ENCODE data around the gene RC3H2. TPM values are rescaled to one million over a fixed set of nuclear protein-coding genes. Genes with fewer than 3 reads are reported as not detected.

RC3H2 gene
- total RNA-seq, result 50.6 and 60.5 TPM in 2 replicates

GRCh38 chr9:122904823-122905710, at the start of gene RC3H2:
TSS of gene RC3H2 (minus strand) at chr9:122905359. CDS start at chr9:122897509, 7,850 bp downstream.

GRCh38 chr9:122940749-122941581, 35.8 kb upstream of the RC3H2 start, which contains the start of gene RABGAP1:
TSS of gene RABGAP1 (plus strand) at chr9:122941020. CDS start at chr9:122957060, 16,040 bp downstream.

GRCh38 chr9:122931226-122932121, 26.3 kb upstream of the RC3H2 start, which contains the start of gene ZBTB26:
TSS of gene ZBTB26 (minus strand) at chr9:122931512. CDS start at chr9:122919934, 11,578 bp downstream.

GRCh38 chr9:122912964-122913673, 8.0 kb upstream of the RC3H2 start, which contains the start of gene ZBTB6:
TSS of gene ZBTB6 (minus strand) at chr9:122913323. CDS start at chr9:122912072, 1,251 bp downstream.

GRCh38 chr9:122800066-122801060, 104.8 kb downstream of the RC3H2 start, which contains the start of gene OR1K1:
TSS of gene OR1K1 (plus strand) at chr9:122800123. CDS start at chr9:122800123, 0 bp downstream.

Other genes with a start within 250 kb of the RC3H2 start
- 0.06 and 0.26 TPM in 2 replicates for gene OR1B1, start 247.7 kb downstream of the RC3H2 start, total RNA-seq
- gene OR1L1, start 243.6 kb downstream of the RC3H2 start, total RNA-seq, result not detected in 2 replicates
- gene OR1L3, start 230.2 kb downstream of the RC3H2 start, total RNA-seq, result not detected in 2 replicates
- gene OR1L4, start 181.4 kb downstream of the RC3H2 start, total RNA-seq, result not detected in 2 replicates
- gene OR1L6, start 163.1 kb downstream of the RC3H2 start, total RNA-seq, result not detected in 2 replicates
- not detected in 2 replicates for gene OR5C1, start 116.4 kb downstream of the RC3H2 start, total RNA-seq
- gene OR1K1, start 105.2 kb downstream of the RC3H2 start, total RNA-seq, result not detected in 2 replicates
- 43.9 and 51.5 TPM in 2 replicates for gene PDCL, start 76.8 kb downstream of the RC3H2 start, total RNA-seq
- gene ZBTB6, start 8.0 kb upstream of the RC3H2 start, total RNA-seq, result 13.1 and 13.5 TPM in 2 replicates
- gene ZBTB26, start 26.2 kb upstream of the RC3H2 start, total RNA-seq, result 2.9 and 3.3 TPM in 2 replicates
- 35.7 and 45.3 TPM in 2 replicates for gene RABGAP1, start 35.7 kb upstream of the RC3H2 start, total RNA-seq
- 0.87 and 1.1 TPM in 2 replicates for gene GPR21, start 128.3 kb upstream of the RC3H2 start, total RNA-seq